Measurements from ENCODE around the gene PPP3CA.
A peak's percentile ranks its signal among the peaks of the same experiment; 100 is the strongest.

Gene PPP3CA

GRCh38 chr4:101157415-101158133 is 189.8 kb downstream of the PPP3CA start:
- no peak for DNase-seq
- Histone ChIP-seq H2BK5ac (ENCODE audit: low read length) (no peak overlapping the region), H3K4ac (ENCODE audit: low read depth, low read length) (no peak overlapping the region), H3K27me3 (ENCODE audit: insufficient read depth, low read length, poor library complexity) (no peaks in the 10 kb centered on the region), H3K18ac (ENCODE audit: low read length) (peak overlapping the region; percentile 80), H3K79me1 (ENCODE audit: low read length) (no peaks in the 10 kb centered on the region), H3K9ac (ENCODE audit: low read length) (no peak overlapping the region), H2AK5ac (ENCODE audit: low read length) (no peak overlapping the region), H4K8ac (ENCODE audit: low read depth, low read length) (no peak overlapping the region), H3K23ac (ENCODE audit: low read length) (no peak overlapping the region), H3K27ac (ENCODE audit: low read depth, low read length) (no peak overlapping the region), H2BK15ac (replicated peaks; ENCODE audit: low read depth) (no peak overlapping the region), H3K79me2 (ENCODE audit: control insufficient read depth, insufficient read depth, low read length) (no peaks in the 10 kb centered on the region), H2BK120ac (ENCODE audit: low read depth, low read length) (no peak overlapping the region), H3K36me3 (ENCODE audit: control insufficient read depth, insufficient read depth, low read length) (no peaks in the 10 kb centered on the region), H3K4me1 (ENCODE audit: control insufficient read depth, low read depth, low read length) (peaks cover 2% of the 10 kb centered on the region), H3K4me2 (ENCODE audit: low read length) (no peak overlapping the region), H3K56ac (ENCODE audit: low read length) (no peak overlapping the region), H3K4me3 (ENCODE audit: low read length) (no peak overlapping the region), H4K5ac (ENCODE audit: low read length) (no peak overlapping the region)
- WGBS (ENCODE audit: extremely low coverage, insufficient coverage, low lambda C conversion rate) = no CpG with 5 or more reads among the region's 5 CpGs

GRCh38 chr4:101156619-101157310 is 190.6 kb downstream of the PPP3CA start:
- Histone ChIP-seq H3K56ac (ENCODE audit: low read length) (no peak overlapping the region), H3K4ac (ENCODE audit: low read depth, low read length) (peak overlapping the region; percentile 87), H3K23ac (ENCODE audit: low read length) (no peak overlapping the region), H2AK5ac (ENCODE audit: low read length) (no peak overlapping the region), H3K27me3 (ENCODE audit: insufficient read depth, low read length, poor library complexity) (no peaks in the 10 kb centered on the region), H3K9ac (ENCODE audit: low read length) (no peak overlapping the region), H3K18ac (ENCODE audit: low read length) (peak overlapping the region; percentile 39), H3K79me2 (ENCODE audit: control insufficient read depth, insufficient read depth, low read length) (no peaks in the 10 kb centered on the region), H2BK120ac (ENCODE audit: low read depth, low read length) (no peak overlapping the region), H4K8ac (ENCODE audit: low read depth, low read length) (no peak overlapping the region), H3K79me1 (ENCODE audit: low read length) (no peaks in the 10 kb centered on the region), H2BK5ac (ENCODE audit: low read length) (no peak overlapping the region), H3K4me3 (ENCODE audit: low read length) (no peak overlapping the region), H3K27ac (ENCODE audit: low read depth, low read length) (no peak overlapping the region), H2BK15ac (replicated peaks; ENCODE audit: low read depth) (no peak overlapping the region), H4K5ac (ENCODE audit: low read length) (no peak overlapping the region), H3K4me1 (ENCODE audit: control insufficient read depth, low read depth, low read length) (peaks cover 2% of the 10 kb centered on the region), H3K36me3 (ENCODE audit: control insufficient read depth, insufficient read depth, low read length) (no peaks in the 10 kb centered on the region), H3K4me2 (ENCODE audit: low read length) (no peak overlapping the region)
- no CpG with 5 or more reads among the region's 6 CpGs for WGBS (ENCODE audit: extremely low coverage, insufficient coverage, low lambda C conversion rate)
- peak; percentile 38 for DNase-seq

DNA sequence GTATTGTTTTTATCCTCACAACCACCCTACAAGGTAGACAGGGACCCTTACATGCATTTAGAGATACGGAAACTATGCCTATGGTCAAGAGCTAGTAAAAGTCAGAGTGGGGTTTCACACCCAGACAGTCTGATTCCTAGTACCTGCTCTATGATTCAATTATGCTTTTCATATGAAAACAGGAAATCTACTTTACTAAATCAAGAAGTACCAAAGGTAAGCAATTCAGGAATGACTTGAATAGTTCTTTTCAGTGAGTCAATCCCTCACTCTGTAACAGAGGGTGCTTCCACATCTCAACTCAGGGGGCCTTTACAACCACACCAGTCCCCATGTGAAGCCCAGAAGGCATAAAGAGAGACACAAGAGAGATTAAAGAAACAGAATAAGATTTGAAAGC is 191.4 kb downstream of the PPP3CA start:
- no peak overlapping the region for H2AK5ac ChIP-seq (ENCODE audit: low read length)
- H3K36me3 ChIP-seq (ENCODE audit: control insufficient read depth, insufficient read depth, low read length) = no peaks in the 10 kb centered on the region
- H3K79me2 ChIP-seq (ENCODE audit: control insufficient read depth, insufficient read depth, low read length) = no peaks in the 10 kb centered on the region
- peaks cover 2% of the 10 kb centered on the region for H3K4me1 ChIP-seq (ENCODE audit: control insufficient read depth, low read depth, low read length)
- H3K27me3 ChIP-seq (ENCODE audit: insufficient read depth, low read length, poor library complexity) = no peaks in the 10 kb centered on the region
- no peak overlapping the region for H3K4ac ChIP-seq (ENCODE audit: low read depth, low read length)
- H4K8ac ChIP-seq (ENCODE audit: low read depth, low read length) = no peak overlapping the region
- no peak overlapping the region for H2BK5ac ChIP-seq (ENCODE audit: low read length)
- no peak overlapping the region for H2BK15ac ChIP-seq (replicated peaks; ENCODE audit: low read depth)
- no peak overlapping the region for H3K4me3 ChIP-seq (ENCODE audit: low read length)
- H3K79me1 ChIP-seq (ENCODE audit: low read length) = no peaks in the 10 kb centered on the region
- no peak overlapping the region for H3K23ac ChIP-seq (ENCODE audit: low read length)
- H4K5ac ChIP-seq (ENCODE audit: low read length) = no peak overlapping the region
- DNase-seq = no peak
- H2BK120ac ChIP-seq (ENCODE audit: low read depth, low read length) = peak overlapping the region; percentile 8
- H3K56ac ChIP-seq (ENCODE audit: low read length) = no peak overlapping the region
- no peak overlapping the region for H3K27ac ChIP-seq (ENCODE audit: low read depth, low read length)
- H3K9ac ChIP-seq (ENCODE audit: low read length) = no peak overlapping the region
- WGBS (ENCODE audit: extremely low coverage, insufficient coverage, low lambda C conversion rate) = no CpG with 5 or more reads among the region's 1 CpG
- H3K4me2 ChIP-seq (ENCODE audit: low read length) = no peak overlapping the region
- H3K18ac ChIP-seq (ENCODE audit: low read length) = no peak overlapping the region

GRCh38 chr4:101155368-101155767 is 192.0 kb downstream of the PPP3CA start:
- no peaks in the 10 kb centered on the region for H3K79me2 ChIP-seq (ENCODE audit: control insufficient read depth, insufficient read depth, low read length)
- no peak overlapping the region for H3K4me2 ChIP-seq (ENCODE audit: low read length)
- H2AK5ac ChIP-seq (ENCODE audit: low read length) = no peak overlapping the region
- H3K9ac ChIP-seq (ENCODE audit: low read length) = no peak overlapping the region
- H3K36me3 ChIP-seq (ENCODE audit: control insufficient read depth, insufficient read depth, low read length) = no peaks in the 10 kb centered on the region
- no peak overlapping the region for H2BK15ac ChIP-seq (replicated peaks; ENCODE audit: low read depth)
- no peak overlapping the region for H3K18ac ChIP-seq (ENCODE audit: low read length)
- peaks cover 2% of the 10 kb centered on the region for H3K4me1 ChIP-seq (ENCODE audit: control insufficient read depth, low read depth, low read length)
- H4K8ac ChIP-seq (ENCODE audit: low read depth, low read length) = no peak overlapping the region
- H3K23ac ChIP-seq (ENCODE audit: low read length) = no peak overlapping the region
- no peak overlapping the region for H3K4ac ChIP-seq (ENCODE audit: low read depth, low read length)
- H3K27ac ChIP-seq (ENCODE audit: low read depth, low read length) = no peak overlapping the region
- H3K56ac ChIP-seq (ENCODE audit: low read length) = no peak overlapping the region
- H4K5ac ChIP-seq (ENCODE audit: low read length) = no peak overlapping the region
- no peak overlapping the region for H3K4me3 ChIP-seq (ENCODE audit: low read length)
- peak; percentile 78 for DNase-seq
- no peak overlapping the region for H2BK5ac ChIP-seq (ENCODE audit: low read length)
- no peak overlapping the region for H2BK120ac ChIP-seq (ENCODE audit: low read depth, low read length)
- H3K27me3 ChIP-seq (ENCODE audit: insufficient read depth, low read length, poor library complexity) = no peaks in the 10 kb centered on the region
- H3K79me1 ChIP-seq (ENCODE audit: low read length) = no peaks in the 10 kb centered on the region

DNA sequence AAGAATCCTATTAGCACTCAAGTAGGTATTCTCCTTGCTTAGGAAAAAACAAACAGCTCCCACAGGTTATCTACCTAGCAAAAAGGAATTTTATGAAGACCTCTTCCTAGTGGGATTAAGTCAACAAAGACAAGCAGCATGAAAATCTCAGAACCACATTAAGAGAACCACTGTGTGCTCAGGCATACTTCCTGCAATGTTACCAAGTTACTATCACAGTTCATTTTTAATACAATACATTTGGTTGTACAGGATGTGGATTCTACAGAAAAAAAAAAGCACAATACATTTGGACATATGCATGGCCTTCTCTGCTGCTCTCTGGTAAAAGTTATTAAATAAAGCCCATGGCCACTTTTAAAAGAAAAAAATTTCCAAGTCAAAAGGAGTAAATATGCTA is 193.7 kb downstream of the PPP3CA start:
- no peak overlapping the region for H3K27ac ChIP-seq (ENCODE audit: low read depth, low read length)
- H2AK5ac ChIP-seq (ENCODE audit: low read length) = no peak overlapping the region
- no peak overlapping the region for H3K4ac ChIP-seq (ENCODE audit: low read depth, low read length)
- H3K4me2 ChIP-seq (ENCODE audit: low read length) = no peak overlapping the region
- peak; percentile 71 for DNase-seq
- H2BK15ac ChIP-seq (replicated peaks; ENCODE audit: low read depth) = no peak overlapping the region
- no peak overlapping the region for H3K9ac ChIP-seq (ENCODE audit: low read length)
- no peak overlapping the region for H2BK120ac ChIP-seq (ENCODE audit: low read depth, low read length)
- H3K4me3 ChIP-seq (ENCODE audit: low read length) = no peak overlapping the region
- H3K27me3 ChIP-seq (ENCODE audit: insufficient read depth, low read length, poor library complexity) = no peaks in the 10 kb centered on the region
- H3K79me2 ChIP-seq (ENCODE audit: control insufficient read depth, insufficient read depth, low read length) = no peaks in the 10 kb centered on the region
- no peak overlapping the region for H3K18ac ChIP-seq (ENCODE audit: low read length)
- no peak overlapping the region for H3K56ac ChIP-seq (ENCODE audit: low read length)
- no peak overlapping the region for H2BK5ac ChIP-seq (ENCODE audit: low read length)
- no peaks in the 10 kb centered on the region for H3K36me3 ChIP-seq (ENCODE audit: control insufficient read depth, insufficient read depth, low read length)
- H4K8ac ChIP-seq (ENCODE audit: low read depth, low read length) = no peak overlapping the region
- H3K4me1 ChIP-seq (ENCODE audit: control insufficient read depth, low read depth, low read length) = peaks cover 2% of the 10 kb centered on the region
- no peak overlapping the region for H3K23ac ChIP-seq (ENCODE audit: low read length)
- H4K5ac ChIP-seq (ENCODE audit: low read length) = no peak overlapping the region
- no peaks in the 10 kb centered on the region for H3K79me1 ChIP-seq (ENCODE audit: low read length)

DNA sequence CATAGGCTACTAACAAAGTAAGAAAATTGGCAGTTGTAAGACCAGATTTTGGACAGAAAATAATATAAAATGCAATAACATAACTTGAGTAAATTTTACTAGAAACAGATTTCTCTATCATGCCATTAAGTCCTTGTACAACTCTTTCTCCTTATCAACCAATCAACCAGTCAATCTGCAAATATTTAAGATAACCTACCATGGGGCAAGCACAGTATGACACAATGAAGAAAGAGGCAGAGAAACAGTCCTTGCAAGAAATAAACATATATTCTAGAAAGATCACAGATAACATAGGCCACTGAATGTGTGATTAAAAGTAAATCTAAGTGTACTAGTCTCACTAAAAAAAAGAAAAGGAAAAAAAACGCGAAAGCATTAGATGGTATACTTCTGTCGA is 194.8 kb downstream of the PPP3CA start:
- Histone ChIP-seq H3K4me2 (ENCODE audit: low read length) (no peak overlapping the region), H3K23ac (ENCODE audit: low read length) (no peak overlapping the region), H2BK15ac (replicated peaks; ENCODE audit: low read depth) (no peak overlapping the region), H2BK5ac (ENCODE audit: low read length) (no peak overlapping the region), H3K79me1 (ENCODE audit: low read length) (no peaks in the 10 kb centered on the region), H4K5ac (ENCODE audit: low read length) (no peak overlapping the region), H4K8ac (ENCODE audit: low read depth, low read length) (no peak overlapping the region), H2BK120ac (ENCODE audit: low read depth, low read length) (no peak overlapping the region), H3K18ac (ENCODE audit: low read length) (no peak overlapping the region), H2AK5ac (ENCODE audit: low read length) (no peak overlapping the region), H3K4me3 (ENCODE audit: low read length) (no peak overlapping the region), H3K4me1 (ENCODE audit: control insufficient read depth, low read depth, low read length) (peaks cover 2% of the 10 kb centered on the region), H3K36me3 (ENCODE audit: control insufficient read depth, insufficient read depth, low read length) (no peaks in the 10 kb centered on the region), H3K27ac (ENCODE audit: low read depth, low read length) (no peak overlapping the region), H3K27me3 (ENCODE audit: insufficient read depth, low read length, poor library complexity) (no peaks in the 10 kb centered on the region), H3K79me2 (ENCODE audit: control insufficient read depth, insufficient read depth, low read length) (no peaks in the 10 kb centered on the region), H3K4ac (ENCODE audit: low read depth, low read length) (no peak overlapping the region), H3K56ac (ENCODE audit: low read length) (no peak overlapping the region), H3K9ac (ENCODE audit: low read length) (no peak overlapping the region)
- DNase-seq = peak; percentile 53
- no CpG with 5 or more reads among the region's 3 CpGs for WGBS (ENCODE audit: extremely low coverage, insufficient coverage, low lambda C conversion rate)
